M059J (cell line): ENCODE measurements around the gene PSMD3. TPM values are rescaled to one million over a fixed set of nuclear protein-coding genes. Genes with fewer than 3 reads are reported as not detected.

Experiments used
- total RNA-seq: library from RNA; depleted of rRNA; stranded (reverse); fragments of >200 nt; shearing (Covaris generic); gene quantifications from 2 replicates; pipeline ENCODE4 v1.2.3, GENCODE V29; 2014; rRNA removed

PSMD3 gene
- total RNA-seq, 1 experiment from 2014 or later, result 170 TPM

Other genes starting within 250 kb of the PSMD3 start
- not detected in 2 replicates for gene GRB7, start 242.9 kb upstream of the PSMD3 start, total RNA-seq
- not detected in 2 replicates for gene IKZF3, start 116.5 kb upstream of the PSMD3 start, total RNA-seq
- not detected in 2 replicates for gene ZPBP2, start 112.6 kb upstream of the PSMD3 start, total RNA-seq
- gene GSDMB, start 62.2 kb upstream of the PSMD3 start, total RNA-seq, result 0.15 and 1.5 TPM in 2 replicates
- 28.9 and 42.7 TPM in 2 replicates for gene ORMDL3, start 53.2 kb upstream of the PSMD3 start, total RNA-seq
- not detected in 2 replicates for gene LRRC3C, start 53.1 kb upstream of the PSMD3 start, total RNA-seq
- gene GSDMA, start 17.8 kb upstream of the PSMD3 start, total RNA-seq, result not detected in 2 replicates
- gene CSF3, start 34.6 kb downstream of the PSMD3 start, total RNA-seq, result not detected in 2 replicates
- 25.9 and 29.1 TPM in 2 replicates for gene MED24, start 73.6 kb downstream of the PSMD3 start, total RNA-seq
- 19.2 and 26.7 TPM in 2 replicates for gene THRA, start 82.2 kb downstream of the PSMD3 start, total RNA-seq
- 5.7 and 6.3 TPM in 2 replicates for gene NR1D1, start 119.8 kb downstream of the PSMD3 start, total RNA-seq
- gene MSL1, start 141.2 kb downstream of the PSMD3 start, total RNA-seq, result 33.2 and 61.3 TPM in 2 replicates
- gene CASC3, start 159.7 kb downstream of the PSMD3 start, total RNA-seq, result 23.5 and 28.2 TPM in 2 replicates
- gene RAPGEFL1, start 196.7 kb downstream of the PSMD3 start, total RNA-seq, result 0.25 TPM in 1 of 2 replicates, not detected in the other
- gene WIPF2, start 238.5 kb downstream of the PSMD3 start, total RNA-seq, result 11.2 and 12.8 TPM in 2 replicates